HG03175 (cell line): ENCODE measurements around the gene ZCCHC24.

Experiments used
- ATAC-seq: cut with Tn5 transposase; IDR thresholded peaks from one replicate; pipeline ENCODE4 v1.9.1; 2021; ENCODE audit warnings: mild to moderate bottlenecking, moderate library complexity; ENCODE audit not compliant: unreplicated experiment

Gene ZCCHC24

GRCh38 chr10:79433324-79434222, 11.9 kb downstream of the ZCCHC24 start:
- ATAC-seq, result no peak

DNA sequence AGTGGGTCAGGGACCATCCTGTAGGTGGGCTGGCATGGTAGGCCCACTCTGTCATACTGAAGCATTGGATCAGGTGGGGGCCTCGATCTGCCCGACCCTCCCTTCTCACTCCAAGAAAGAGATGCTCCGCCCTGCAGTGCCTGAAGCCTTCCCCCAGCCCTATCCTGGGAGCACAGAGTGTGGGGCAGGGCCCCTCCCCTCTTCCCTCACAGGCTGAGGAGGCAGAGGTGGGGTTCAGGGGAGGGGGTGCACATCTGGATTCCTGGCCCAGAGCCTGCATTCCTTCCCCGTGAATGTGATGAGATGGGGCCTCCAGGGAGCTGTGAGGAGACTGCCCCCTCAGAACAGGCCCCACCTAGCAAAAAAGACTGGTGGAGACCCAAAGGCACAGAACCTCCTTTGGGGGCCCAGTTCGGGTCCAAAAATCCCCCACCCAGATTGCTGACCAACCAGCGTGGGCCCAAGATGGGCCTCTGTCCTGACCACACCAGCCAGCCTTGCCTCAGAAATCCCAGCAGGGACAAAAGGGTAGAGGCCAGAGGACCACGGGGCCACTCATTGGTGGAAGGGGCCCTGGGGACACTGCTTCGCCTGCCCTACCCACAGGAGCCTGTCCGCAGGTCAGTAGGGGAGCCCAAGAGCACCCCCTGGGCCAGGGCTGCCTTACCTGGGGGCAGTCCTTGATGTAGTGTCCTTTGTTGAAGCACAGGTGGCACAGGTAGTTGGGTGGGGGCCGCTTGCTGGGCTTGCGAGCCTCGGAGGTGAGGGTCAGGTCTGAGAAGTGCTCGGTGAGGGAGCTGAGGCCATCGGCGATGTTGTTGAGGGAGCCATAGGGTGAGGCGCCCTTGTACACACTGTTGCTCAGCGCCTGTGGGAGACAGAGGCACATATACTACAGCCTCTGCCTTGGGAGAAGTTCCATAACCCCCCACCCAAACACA, 13.3 kb downstream of the ZCCHC24 start:
- ATAC-seq, result no peak

GRCh38 chr10:79431428-79431827, 14.0 kb downstream of the ZCCHC24 start:
- ATAC-seq, result no peak

DNA sequence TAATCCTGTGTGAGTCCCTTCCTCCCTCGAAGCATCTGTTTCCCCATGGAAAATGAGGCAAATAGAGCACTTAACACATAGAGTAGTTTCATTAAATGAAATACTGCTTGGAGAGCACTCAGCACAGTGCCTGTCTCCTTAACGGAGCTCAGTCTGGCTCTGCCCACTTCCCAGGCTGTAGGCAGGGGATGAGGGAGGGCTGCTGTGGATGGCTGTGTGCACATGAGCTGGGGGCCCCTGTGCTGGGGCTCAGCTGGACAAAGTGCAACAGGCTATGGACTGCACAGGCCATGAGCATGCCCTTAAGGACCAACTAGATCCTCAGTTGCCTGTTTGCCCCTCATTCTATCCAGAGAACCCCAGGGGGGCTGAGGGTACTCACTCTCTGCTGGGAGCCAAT, 14.5 kb downstream of the ZCCHC24 start:
- no peak for ATAC-seq

DNA sequence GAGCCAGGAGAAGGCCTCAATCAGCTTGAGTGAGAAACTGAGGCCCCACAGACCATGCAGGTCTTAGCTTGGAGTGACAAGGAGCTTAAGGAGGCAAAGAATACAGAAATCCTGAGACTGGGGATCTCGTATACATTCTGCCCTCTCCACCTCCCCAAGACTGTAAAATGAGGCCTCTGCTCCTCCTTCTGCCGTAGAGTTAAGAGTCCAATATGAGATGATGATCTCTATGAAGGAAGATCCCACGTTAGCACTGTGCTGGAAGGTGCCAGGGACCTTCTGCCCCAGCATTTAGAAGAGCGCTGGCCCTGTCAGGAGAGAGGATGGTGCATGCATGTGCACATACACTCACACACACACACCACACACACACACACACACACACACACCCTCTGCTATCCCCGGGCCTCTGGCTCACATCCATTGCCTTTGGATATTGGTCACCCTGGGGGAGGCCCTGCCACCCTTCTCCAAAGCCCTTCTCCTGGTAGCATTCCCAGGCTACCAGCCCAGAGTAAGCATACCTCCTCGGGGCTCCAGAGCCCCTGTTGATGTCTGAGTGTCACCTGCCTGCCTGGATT, 15.0 kb downstream of the ZCCHC24 start:
- ATAC-seq, result no peak

DNA sequence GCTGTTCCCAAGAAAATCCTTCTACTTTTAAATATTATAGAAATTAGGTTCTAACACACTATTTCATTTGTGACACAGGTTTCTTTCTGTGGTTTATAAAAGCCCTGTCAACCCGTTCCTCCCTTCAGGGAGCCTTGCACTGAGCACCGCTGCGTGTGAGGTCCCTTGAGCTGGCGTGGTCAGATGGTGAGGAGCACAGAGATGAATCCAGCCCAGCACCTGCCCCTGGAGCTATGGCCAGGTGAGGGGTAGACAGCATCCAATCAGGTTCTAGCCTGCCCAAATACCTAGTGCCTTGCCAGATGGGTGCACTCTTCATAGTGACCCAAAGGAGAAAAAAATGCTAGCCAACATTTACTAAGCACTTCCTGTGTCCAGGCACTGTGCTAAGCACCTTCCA, 15.7 kb downstream of the ZCCHC24 start:
- ATAC-seq, result no peak

DNA sequence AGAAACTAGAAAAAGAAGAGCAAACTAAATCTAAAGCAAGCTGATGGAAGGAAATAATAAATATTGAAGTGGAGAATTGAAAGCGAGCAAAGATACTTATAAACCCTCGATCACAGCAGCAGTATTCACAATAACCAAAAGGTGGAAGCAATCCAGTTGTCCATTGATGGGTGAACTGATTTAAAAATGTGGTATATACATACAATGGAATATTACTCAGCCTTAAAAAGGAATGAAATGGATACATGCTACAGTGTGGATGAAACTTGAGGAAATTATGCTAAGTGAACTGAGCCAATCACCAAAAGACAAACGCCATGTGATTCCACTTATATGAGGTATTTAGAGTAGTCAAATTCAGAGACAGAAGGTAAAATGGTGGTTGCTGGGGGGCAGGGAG, 17.5 kb downstream of the ZCCHC24 start:
- no peak for ATAC-seq

DNA sequence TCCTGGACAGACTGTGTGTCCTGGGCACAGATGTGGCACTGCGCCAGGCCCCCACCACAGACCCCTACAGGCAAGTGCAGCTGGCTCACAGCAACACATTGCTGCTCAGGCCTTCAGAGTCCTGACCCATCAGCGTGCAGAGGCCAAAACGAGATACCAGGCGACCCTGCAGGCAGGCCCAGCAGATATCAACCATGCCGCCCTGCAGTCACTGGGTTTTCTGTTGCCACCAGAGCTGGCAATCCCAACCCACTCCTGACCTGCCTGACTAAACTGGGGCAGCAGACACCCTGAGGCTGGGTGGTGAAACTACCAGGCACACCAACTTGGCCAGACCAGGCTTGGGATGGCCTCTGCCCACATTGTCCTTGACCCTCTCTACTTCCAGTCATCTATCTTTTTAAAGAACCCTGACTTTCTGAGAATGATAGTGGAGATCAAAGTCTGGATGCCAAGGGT, 20.3 kb downstream of the ZCCHC24 start:
- ATAC-seq, result no peak

- ATAC-seq, result no peak
Observed at GRCh38 chr10:79424221-79425073, 21.0 kb downstream of the ZCCHC24 start.

DNA sequence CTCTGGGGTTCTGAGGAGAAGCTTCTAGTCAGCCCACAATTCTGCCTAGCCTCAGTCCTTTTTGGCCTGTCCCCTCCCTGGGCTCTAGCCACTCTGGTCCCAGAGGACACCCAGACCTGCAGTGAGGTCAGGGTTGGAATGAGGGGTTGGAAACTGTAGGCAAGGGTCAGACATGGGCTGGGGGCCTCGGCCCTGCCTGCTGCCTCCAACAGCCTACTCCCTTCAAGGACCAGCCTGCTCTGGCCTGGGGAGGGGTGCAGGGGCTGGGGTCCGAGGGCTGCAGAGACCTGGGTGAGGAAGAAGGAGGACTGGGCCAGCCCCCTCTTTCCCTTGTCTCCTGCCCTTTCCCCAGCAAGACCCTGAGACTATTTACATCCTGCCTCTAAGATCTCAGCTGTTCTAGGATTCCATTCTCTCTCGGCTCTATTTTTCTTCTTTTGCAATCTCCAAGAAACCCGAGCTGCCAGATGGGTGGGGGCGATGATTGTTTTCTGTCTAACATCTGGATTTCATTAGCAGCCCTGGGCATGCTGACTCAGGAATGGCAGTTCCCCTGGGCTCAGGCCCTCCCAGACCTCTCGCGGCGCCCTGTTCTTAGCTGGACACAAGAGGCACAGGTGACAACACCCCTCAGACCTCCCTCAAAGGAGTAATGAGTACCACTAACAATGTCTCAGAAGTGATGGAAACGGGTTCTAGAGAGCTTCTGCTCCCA, 23.1 kb downstream of the ZCCHC24 start:
- ATAC-seq, result no peak

GRCh38 chr10:79420974-79421688, 24.3 kb downstream of the ZCCHC24 start:
- ATAC-seq, result no peak

GRCh38 chr10:79418886-79419595, 26.4 kb downstream of the ZCCHC24 start:
- ATAC-seq, result no peak

- ATAC-seq, result no peak
Observed at GRCh38 chr10:79418274-79418673, 27.1 kb downstream of the ZCCHC24 start.

DNA sequence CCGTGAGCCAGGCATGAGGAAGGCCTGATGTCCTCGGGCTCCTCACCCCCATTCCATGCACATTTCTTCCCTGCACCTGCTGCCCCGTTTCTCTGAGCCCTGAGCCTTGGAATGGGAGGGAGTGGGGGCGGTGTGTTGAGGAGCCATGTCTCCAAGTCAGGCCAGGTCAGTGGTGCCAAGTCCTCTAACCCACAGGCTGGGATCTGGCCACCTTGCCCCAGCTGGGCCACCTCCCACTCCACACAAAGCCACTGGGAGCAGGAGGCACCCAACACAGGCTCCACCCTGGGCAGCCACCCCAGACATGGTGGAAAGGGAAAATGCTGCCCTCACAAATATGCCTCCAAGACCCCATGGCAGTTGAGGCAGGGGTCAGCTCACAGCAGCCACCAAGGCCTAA, 27.7 kb downstream of the ZCCHC24 start:
- no peak for ATAC-seq

DNA sequence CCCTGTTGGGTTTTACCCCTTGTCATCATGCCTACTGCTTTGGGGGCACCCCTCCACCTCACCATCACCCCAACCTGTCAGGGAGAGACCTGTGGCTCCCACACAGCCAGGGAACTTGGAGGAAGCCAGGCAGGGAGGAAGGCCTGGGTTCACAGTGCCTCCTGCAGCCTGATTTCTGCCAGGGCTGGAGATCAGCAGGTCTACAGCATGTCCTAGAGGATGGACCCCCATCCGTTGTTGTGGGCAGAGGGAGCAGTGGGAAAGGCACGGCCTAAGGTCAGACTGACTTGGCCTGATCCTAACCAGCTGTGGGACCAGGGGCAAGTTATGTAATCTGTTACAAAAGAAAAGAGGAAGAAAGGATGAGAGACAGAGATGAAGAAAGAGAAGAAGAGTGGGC, 28.2 kb downstream of the ZCCHC24 start:
- ATAC-seq, result no peak

DNA sequence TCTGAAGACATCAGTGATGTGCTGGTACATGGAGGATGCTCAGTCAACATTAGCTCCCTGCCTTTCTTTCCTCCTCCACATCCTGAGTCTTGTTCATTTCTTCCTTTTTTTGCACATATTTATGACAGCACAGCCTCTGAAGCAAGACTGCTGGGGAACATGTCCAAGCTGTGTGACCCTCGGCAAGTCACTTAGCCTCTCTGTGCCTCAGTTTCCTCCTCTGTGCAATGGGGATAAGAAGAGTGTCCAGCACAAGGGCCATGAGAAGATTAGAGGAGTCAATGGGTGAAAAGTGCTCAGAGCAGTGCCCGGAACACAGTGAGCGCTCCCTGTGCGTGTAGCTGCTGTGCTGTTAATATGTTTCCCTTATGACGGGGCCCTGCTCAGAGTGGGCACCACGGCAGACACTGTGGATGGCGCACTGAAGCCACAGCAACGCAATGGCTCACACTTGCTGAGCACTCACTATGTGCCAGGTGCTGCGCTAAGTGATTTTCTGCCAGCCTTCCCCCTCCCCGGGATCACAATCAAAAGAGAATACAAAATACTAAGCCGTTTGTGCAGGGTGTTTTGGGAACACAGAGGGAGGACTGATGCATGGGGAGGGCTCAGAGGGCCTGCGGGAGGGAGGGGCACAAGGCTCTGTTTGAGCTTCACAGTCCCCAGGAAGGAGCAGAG, 28.7 kb downstream of the ZCCHC24 start:
- ATAC-seq, result no peak

- no peak for ATAC-seq
Observed at GRCh38 chr10:79415736-79416577, 29.5 kb downstream of the ZCCHC24 start.
